GM12878 (cell line): Measurements from ENCODE around the gene DRC1. TPM values are rescaled to one million over a fixed set of nuclear protein-coding genes. Genes with fewer than 3 reads are reported as not detected.

ENCODE experiments used
- ATAC-seq: fragments of 200-7000 bp; cut with Tn5 transposase; 3 replicates; pipeline ENCODE4 v1.9.1; 2020; ENCODE audit warnings: mild to moderate bottlenecking, moderate library complexity
- BruUV-seq: library from RNA; stranded (reverse); fragments of 400-500 nt; replicated peaks from 2 replicates; lab custom pipeline; 2021; lab: Mats Ljungman, UMichigan
- CTCF ChIA-PET: fragments of 300-600 bp; sonication (Branson Sonifier 250); formaldehyde crosslinking; extraction: SDS; loops from one replicate; lab custom pipeline; 2021; ENCODE audit warnings: inconsistent platforms; lab: Yijun Ruan, JAX
- POLR2A ChIA-PET: fragments of 350-600 bp; formaldehyde crosslinking; extraction: SDS; loops from one replicate; lab custom pipeline; 2021; ENCODE audit warnings: inconsistent platforms; lab: Charles Lee
- RAD21 ChIA-PET: fragments of 300-600 bp; sonication (Branson Sonifier 250); formaldehyde crosslinking; loops from one replicate; lab custom pipeline; 2023; ENCODE audit warnings: antibody characterized with exemption; ENCODE audit not compliant: unreplicated experiment; lab: Charles Lee
- SMC1A ChIA-PET: fragments of 300-600 bp; sonication (Branson Sonifier 250); formaldehyde crosslinking; loops from one replicate; lab custom pipeline; 2023; ENCODE audit not compliant: unreplicated experiment, uncharacterized antibody; lab: Charles Lee
- DNase-seq: peaks from one replicate; pipeline ENCODE4 v3.0.0-alpha.2; 2011; ENCODE audit warnings: low read depth, low spot score
- FAIRE-seq: peaks from 3 replicates; lab custom pipeline; 2011; peaks lifted over from hg19 to GRCh38; lab: Jason Lieb, UNC
- H2AFZ ChIP-seq: 2 replicates; pipeline ENCODE4 v1.6.0; 2011; ENCODE audit warnings: low read depth, low read length, control low read depth; ENCODE audit not compliant: control insufficient read depth
- H3K27ac ChIP-seq: 2 replicates; pipeline ENCODE4 v1.5.1; 2011; ENCODE audit warnings: control low read depth; ENCODE audit not compliant: control insufficient read depth, insufficient read depth
- H3K27me3 ChIP-seq, 2 experiments: replicated peaks in 1 of 2; 2 replicates each; pipeline versions ENCODE4 v1.6.0 to v1.6.1; 2011; ENCODE audit warnings: low read length in 1 of 2; ENCODE audit not compliant: control insufficient read depth in 2 of 2, insufficient read depth in 2 of 2
- H3K36me3 ChIP-seq, 2 experiments: 2 replicates each; pipeline ENCODE4 v1.5.1; 2011; ENCODE audit warnings: low read length in 1 of 2; ENCODE audit not compliant: control insufficient read depth in 2 of 2, insufficient read depth in 2 of 2
- H3K4me1 ChIP-seq: 2 replicates; pipeline ENCODE4 v1.6.1; 2011; ENCODE audit warnings: mild to moderate bottlenecking, low read length, moderate library complexity, mixed read lengths; ENCODE audit not compliant: control insufficient read depth, insufficient read depth
- H3K4me2 ChIP-seq: 2 replicates; pipeline ENCODE4 v1.6.0; 2011; ENCODE audit warnings: control low read depth; ENCODE audit not compliant: control insufficient read depth, insufficient read depth
- H3K4me3 ChIP-seq: fragments of 200-600 bp; sonication (generic); 2 replicates; pipeline ENCODE4 v1.5.1; 2016
- H3K79me2 ChIP-seq: 2 replicates; pipeline ENCODE4 v1.6.0; 2011; ENCODE audit warnings: low read length; ENCODE audit not compliant: control insufficient read depth, insufficient read depth
- H3K9ac ChIP-seq: 2 replicates; pipeline ENCODE4 v1.8.0; 2011; ENCODE audit warnings: low read length, control low read depth, mixed read lengths; ENCODE audit not compliant: control insufficient read depth, insufficient read depth
- H3K9me3 ChIP-seq: replicated peaks from 3 replicates; pipeline ENCODE4 v1.5.1; 2011; ENCODE audit warnings: mild to moderate bottlenecking, low read length; ENCODE audit not compliant: control insufficient read depth, insufficient read depth
- H4K20me1 ChIP-seq: 2 replicates; pipeline ENCODE4 v1.6.0; 2011; ENCODE audit not compliant: control insufficient read depth, insufficient read depth
- BCL3 ChIP-seq: IDR thresholded peaks from 2 replicates; pipeline ENCODE4 v1.6.1; 2011; ENCODE audit warnings: borderline replicate concordance, low read depth, mild to moderate bottlenecking, moderate library complexity, low read length; ENCODE audit not compliant: insufficient read depth, poor library complexity, severe bottlenecking
- STAT1 ChIP-seq: fragments of 450-650 bp; conservative IDR thresholded peaks from 2 replicates; pipeline ENCODE4 v1.6.1; 2014; ENCODE audit warnings: antibody characterized with exemption, mild to moderate bottlenecking
- SUZ12 ChIP-seq: fragments of 200-600 bp; sonication (generic); IDR thresholded peaks from one replicate; pipeline ENCODE4 v1.6.1; 2018; ENCODE audit warnings: antibody characterized with exemption, mild to moderate bottlenecking; ENCODE audit not compliant: unreplicated experiment
- TAF1 ChIP-seq: IDR thresholded peaks from 2 replicates; pipeline ENCODE4 v1.6.1; 2011; ENCODE audit warnings: mild to moderate bottlenecking, low read depth, low read length, borderline replicate concordance
- TCF3 ChIP-seq: IDR thresholded peaks from 2 replicates; pipeline ENCODE4 v1.6.1; 2012; ENCODE audit warnings: low read depth, mild to moderate bottlenecking, low read length, borderline replicate concordance; ENCODE audit not compliant: insufficient read depth
- WRNIP1 ChIP-seq: IDR thresholded peaks from 2 replicates; pipeline ENCODE4 v1.6.1; 2011; ENCODE audit warnings: low read depth, low read length, improper control_type of control experiment, borderline replicate concordance
- WGBS: methylation state at CpG from one replicate; pipeline ENCODE4 v1.1.6; 2016; ENCODE audit warnings: low lambda C conversion rate; ENCODE audit not compliant: insufficient replicate concordance, insufficient coverage; ENCODE audit errors: missing lambda C conversion rate; 5-methylcytosine and 5-hydroxymethylcytosine counted together
- in situ Hi-C: fragments of 300-500 bp; cut with MboI; formaldehyde crosslinking; loops from 9 replicates; pipeline ENCODE4 v1.14.3; 2018; ENCODE audit warnings: mixed read lengths
- intact Hi-C: fragments of 100-400 bp; cut with micrococcal nuclease; formaldehyde crosslinking; loops from one replicate; pipeline ENCODE4 v1.14.2; 2022; ENCODE audit not compliant: unreplicated experiment
- polyA plus RNA-seq, 11 experiments: library from polyadenylated mRNA; depleted of rRNA in 4 of 11; unstranded in 6 of 11; stranded (reverse) in 5 of 11; fragments of >200 nt; fragmentation: Nextera tagmentation in 4 of 11; fragmentation: Illumina TruSeq in 1 of 11; extraction: Ambion mirVana in 4 of 11; extraction: Trizol in 1 of 11; gene quantifications; 1 replicate in 1 of 11; 2 replicates in 10 of 11; pipeline versions ENCODE4 v1.2.1 to v1.2.3, GENCODE V29; 2011 to 2016; ENCODE audit warnings: inconsistent platforms in 2 of 11, missing spikeins in 2 of 11, low read depth in 1 of 11
- total RNA-seq, 4 experiments: library from RNA; depleted of rRNA in 3 of 4; stranded (reverse); fragments of >200 nt in 3 of 4; fragmentation: Illumina TruSeq in 1 of 4; extraction: Trizol in 1 of 4; gene quantifications; 2 replicates each; pipeline versions ENCODE4 v1.2.1 to v1.2.3, GENCODE V29; 2013 to 2021

Gene DRC1
- total and polyA plus RNA-seq, 10 of the 15 experiments (the other 5 are each of a cell fraction or from before 2014, with no cell fraction given): 0.03 TPM; not detected in 9

GRCh38 chr2:26483027-26483326 lies 81.3 kb downstream of the DRC1 start:
- Histone ChIP-seq H3K4me1 (no peaks in the 10 kb centered on the region), H3K4me2 (no peak overlapping the region), H3K27me3 (no peaks in the 10 kb centered on the region), H3K27ac (no peak overlapping the region), H3K4me3 (no peak overlapping the region), H2AFZ (no peak overlapping the region), H3K9me3 (no peaks in the 10 kb centered on the region), H3K36me3 (no peaks in the 10 kb centered on the region), H4K20me1 (no peaks in the 10 kb centered on the region), H3K79me2 (no peaks in the 10 kb centered on the region), H3K9ac (no peak overlapping the region)
- TF ChIP-seq WRNIP1 (no peak), TAF1 (no peak), BCL3 (peak; percentile 13), TCF3 (0 out of 2 replicates have a peak, but pooled peaks have one; percentile 26)
- SMC1A ChIA-PET: no interaction called here
- no peak for FAIRE-seq
- ATAC-seq: no peak
- in situ Hi-C loops: no loop called here
- intact Hi-C loops: no loop called here
- POLR2A ChIA-PET: no interaction called here
- RAD21 ChIA-PET: no interaction called here
- CTCF ChIA-PET: no interaction called here
- no peak for DNase-seq
- no TSS peak for BruUV-seq
- WGBS: 91% methylated on average over 9 of the region's 11 CpGs

- H3K79me2 ChIP-seq: no peaks in the 10 kb centered on the region
- FAIRE-seq (no peak), ATAC-seq (no peak), DNase-seq (no peak)
- intact Hi-C loops: no loop called here
- H3K4me1 ChIP-seq: no peaks in the 10 kb centered on the region
- no peak overlapping the region for H2AFZ ChIP-seq
- RAD21 ChIA-PET: no interaction called here
- 43% methylated on average over 11 of the region's 11 CpGs for WGBS
- SMC1A ChIA-PET: no interaction called here
- H3K4me2 ChIP-seq: no peak overlapping the region
- H3K36me3 ChIP-seq: no peaks in the 10 kb centered on the region
- no peak overlapping the region for H3K4me3 ChIP-seq
- no peaks in the 10 kb centered on the region for H3K27me3 ChIP-seq
- no peaks in the 10 kb centered on the region for H4K20me1 ChIP-seq
- POLR2A ChIA-PET: no interaction called here
- CTCF ChIA-PET: no interaction called here
- H3K27ac ChIP-seq: no peak overlapping the region
- H3K9me3 ChIP-seq: no peaks in the 10 kb centered on the region
- no peak for TF ChIP-seq SUZ12
- no peak for TF ChIP-seq STAT1
- in situ Hi-C loops: no loop called here
- BruUV-seq: no TSS peak
- no peak overlapping the region for H3K9ac ChIP-seq
Measured at GRCh38 chr2:26483516-26483915, 81.8 kb downstream of the DRC1 start.
